H1 (cell line): ENCODE results near the gene SLC16A8. TPM values are rescaled to one million over a fixed set of nuclear protein-coding genes. Genes with fewer than 3 reads are reported as not detected.

Experiments used
- ASH2L ChIP-seq: fragments of 200-600, 300-600 bp; sonication (generic); IDR thresholded peaks from one replicate; pipeline ENCODE4 v1.7.1; 2017; ENCODE audit warnings: low read length
- ATF2 ChIP-seq: IDR thresholded peaks from 2 replicates; pipeline ENCODE4 v1.6.1; 2012; ENCODE audit warnings: low read length, inconsistent platforms
- CBX8 ChIP-seq: fragments of 300-800, 300-1000 bp; sonication (generic); IDR thresholded peaks from 2 replicates; pipeline ENCODE4 v1.7.1; 2016; ENCODE audit warnings: low read depth, low read length, borderline replicate concordance
- CHD1 ChIP-seq: IDR thresholded peaks from 2 replicates; pipeline ENCODE4 v1.6.1; 2012; ENCODE audit warnings: low read depth, low read length, improper control_type of control experiment
- E2F6 ChIP-seq: IDR thresholded peaks from 2 replicates; pipeline ENCODE4 v1.6.1; 2012; ENCODE audit warnings: inconsistent platforms
- JUN ChIP-seq: IDR thresholded peaks from 2 replicates; pipeline ENCODE4 v1.6.1; 2011; ENCODE audit warnings: low read depth, mild to moderate bottlenecking, improper control_type of control experiment, low read length
- KDM1A ChIP-seq: fragments of 200-600, 300-600 bp; sonication (generic); IDR thresholded peaks from 2 replicates; pipeline ENCODE4 v1.7.1; 2016; ENCODE audit warnings: mild to moderate bottlenecking, low read length, borderline replicate concordance
- NRF1 ChIP-seq: IDR thresholded peaks from 2 replicates; pipeline ENCODE4 v1.6.1; 2011; ENCODE audit warnings: mild to moderate bottlenecking, low read depth, low read length, improper control_type of control experiment
- RAD21 ChIP-seq, 2 experiments: IDR thresholded peaks in 1 of 2; conservative IDR thresholded peaks in 1 of 2; 2 replicates each; pipeline ENCODE4 v1.6.1; 2011; ENCODE audit warnings: low read depth in 2 of 2, low read length in 2 of 2, improper control_type of control experiment in 1 of 2, inconsistent platforms in 1 of 2, mild to moderate bottlenecking in 1 of 2, moderate library complexity in 1 of 2
- RBBP5 ChIP-seq: IDR thresholded peaks from 2 replicates; pipeline ENCODE4 v1.7.1; 2012; ENCODE audit warnings: low read depth, mild to moderate bottlenecking, inconsistent platforms, low read length, moderate library complexity, borderline replicate concordance
- SP4 ChIP-seq: IDR thresholded peaks from 2 replicates; pipeline ENCODE4 v1.6.1; 2012; ENCODE audit warnings: low read length, inconsistent platforms
- ZNF274 ChIP-seq: IDR thresholded peaks from 2 replicates; pipeline ENCODE4 v1.7.0; 2012; ENCODE audit warnings: low read length, borderline replicate concordance; ENCODE audit errors: extremely low read depth
- polyA plus RNA-seq, 7 experiments: library from polyadenylated mRNA; depleted of rRNA in 3 of 7; stranded (reverse) in 5 of 7; unstranded in 2 of 7; fragments of >200 nt in 5 of 7; fragments of 200-250 nt in 2 of 7; gene quantifications; 1 replicate in 5 of 7; 2 replicates in 1 of 7; 4 replicates in 1 of 7; pipeline versions ENCODE4 v1.2.1 to v1.2.3, GENCODE V29; 2011 to 2013; ENCODE audit warnings: missing spikeins in 2 of 7, mixed read lengths in 2 of 7
- total RNA-seq: library from RNA; stranded (reverse); fragmentation: NEBNext Ultra II Directional; extraction: Animal tissue kit (Norgen Biotek cat#: 25700); gene quantifications from 2 replicates; pipeline ENCODE4 v1.2.1, GENCODE V29; 2021

SLC16A8 gene
- total and polyA plus RNA-seq, 2 of the 8 experiments (the other 6 are each of a cell fraction or from before 2014, with no cell fraction given), result 0.70 TPM; not detected in 1

DNA sequence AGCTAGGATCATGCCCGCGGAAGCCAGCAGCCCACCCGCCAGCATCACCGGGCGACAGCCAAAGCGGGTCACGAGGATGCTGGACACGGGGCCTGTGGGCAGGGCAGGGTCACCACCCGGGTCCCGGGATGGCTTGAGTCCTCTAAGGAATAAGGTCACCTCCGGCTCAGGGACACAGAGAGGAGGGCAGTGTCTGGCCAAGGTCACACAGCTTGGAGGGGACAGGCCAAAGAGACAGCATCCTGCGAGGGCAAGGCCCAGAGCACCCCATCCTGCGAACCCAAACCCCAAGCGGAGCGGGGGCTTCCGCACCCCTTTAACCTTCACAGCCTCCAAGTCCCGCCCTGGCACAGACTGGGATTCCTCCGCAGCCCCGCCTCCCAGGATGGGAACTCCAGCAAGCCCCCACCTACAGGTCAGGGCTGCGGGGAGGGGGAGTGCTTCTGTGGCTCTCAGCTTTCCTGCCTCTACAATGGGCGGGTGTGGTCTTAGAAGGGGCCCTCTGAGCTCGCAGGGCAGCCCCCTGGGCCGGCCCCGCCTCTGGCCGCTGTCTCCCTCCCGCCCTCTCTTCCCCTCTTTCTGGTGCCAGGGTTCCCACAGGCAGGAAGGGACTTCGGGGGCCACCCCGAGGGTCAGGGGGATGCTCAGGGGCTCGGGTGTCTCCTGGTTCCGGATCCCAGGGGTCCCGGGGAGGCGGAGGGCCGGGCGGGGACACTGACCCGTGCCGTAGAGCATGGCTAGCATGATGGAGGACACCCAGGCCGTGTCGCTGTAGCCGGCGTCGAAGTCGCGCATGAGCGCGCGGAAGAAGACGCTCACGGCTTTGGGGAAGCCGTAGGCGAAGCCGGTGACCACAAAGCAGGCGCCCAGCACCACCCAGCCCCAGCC, 1.8 kb downstream of the SLC16A8 start (continued):
- TF ChIP-seq RBBP5 (no peak), RAD21 (IDR thresholded peaks at IDR 0.05 in 1 of 2, conservative IDR thresholded peaks at IDR 0.05 in 1 of 2; ENCODE audit: low read depth in 2 of 2, low read length in 2 of 2) (no peak), CBX8 (no peak), CHD1 (no peak), ATF2 (no peak), SP4 (no peak), E2F6 (peak; percentile 79), ZNF274 (no peak), JUN (no peak), NRF1 (no peak), KDM1A (peak; percentile 57; the same call in 1 of the 2 replicates), ASH2L (no peak)
